ENCODE measurements around the gene P4HB.

The P4HB gene

GRCh38 chr17:81794509-81794908 lies 65.8 kb downstream of the P4HB start:
- TF ChIP-seq CTCF (IDR thresholded peaks at IDR 0.05; ENCODE audit: low read depth, low read length), result no peak
- H3K4me3 ChIP-seq (ENCODE audit: low read depth, low read length), result no peak overlapping the region

- no peak overlapping the region for H3K4me3 ChIP-seq (ENCODE audit: low read depth, low read length)
- TF ChIP-seq CTCF (IDR thresholded peaks at IDR 0.05; ENCODE audit: low read depth, low read length), result no peak
These were observed 66.3 kb downstream of the P4HB start for GRCh38 chr17:81794074-81794476.
